ENCODE data around the gene BDKRB2.

Gene BDKRB2

DNA sequence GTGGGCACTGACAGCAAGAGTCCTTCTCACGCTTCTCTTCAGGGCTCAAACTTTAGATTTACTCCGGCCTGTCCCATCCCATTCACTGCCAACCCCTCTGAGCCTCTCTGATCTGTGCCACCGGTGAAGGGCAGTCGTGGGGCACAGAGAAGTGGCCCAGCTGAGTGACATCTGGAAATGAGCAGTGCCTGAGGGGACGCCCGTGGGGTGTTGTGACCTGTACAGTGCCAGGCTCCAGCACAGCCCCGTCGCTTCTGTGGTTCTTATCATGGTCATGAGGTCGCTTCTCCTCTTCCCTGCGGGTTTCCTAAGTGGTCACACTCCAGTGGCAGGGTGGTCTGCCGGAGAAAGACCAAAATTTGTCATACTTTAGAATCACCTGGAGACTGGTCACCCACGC is 4.1 kb downstream of the BDKRB2 start:
- H3K4me3 ChIP-seq (ENCODE audit: low read depth, low read length) = no peak overlapping the region
- no peak for DNase-seq (ENCODE audit: low read depth)
- in situ Hi-C loops (cut with HindIII; ENCODE audit: low sequenced_read_pairs) = no loop called here

DNA sequence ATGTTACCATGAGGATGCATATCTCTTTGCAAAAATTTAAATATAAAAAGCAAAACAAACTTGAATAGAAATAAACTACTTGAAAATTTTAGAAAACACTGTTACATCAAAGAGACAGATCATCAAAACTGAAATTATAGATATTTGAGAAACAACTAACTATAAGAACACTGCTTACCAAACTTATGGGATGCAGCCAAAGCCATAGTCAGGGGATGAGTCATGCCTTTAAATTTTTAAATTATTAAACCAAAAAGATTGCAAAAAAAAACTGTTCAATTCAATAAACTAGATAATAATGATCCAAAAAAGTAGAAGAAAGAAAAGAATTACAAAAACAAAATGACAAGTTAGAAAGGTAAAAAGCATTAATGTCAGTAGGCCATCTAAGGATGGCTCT is 7.5 kb downstream of the BDKRB2 start:
- TF ChIP-seq, protein P1, sequence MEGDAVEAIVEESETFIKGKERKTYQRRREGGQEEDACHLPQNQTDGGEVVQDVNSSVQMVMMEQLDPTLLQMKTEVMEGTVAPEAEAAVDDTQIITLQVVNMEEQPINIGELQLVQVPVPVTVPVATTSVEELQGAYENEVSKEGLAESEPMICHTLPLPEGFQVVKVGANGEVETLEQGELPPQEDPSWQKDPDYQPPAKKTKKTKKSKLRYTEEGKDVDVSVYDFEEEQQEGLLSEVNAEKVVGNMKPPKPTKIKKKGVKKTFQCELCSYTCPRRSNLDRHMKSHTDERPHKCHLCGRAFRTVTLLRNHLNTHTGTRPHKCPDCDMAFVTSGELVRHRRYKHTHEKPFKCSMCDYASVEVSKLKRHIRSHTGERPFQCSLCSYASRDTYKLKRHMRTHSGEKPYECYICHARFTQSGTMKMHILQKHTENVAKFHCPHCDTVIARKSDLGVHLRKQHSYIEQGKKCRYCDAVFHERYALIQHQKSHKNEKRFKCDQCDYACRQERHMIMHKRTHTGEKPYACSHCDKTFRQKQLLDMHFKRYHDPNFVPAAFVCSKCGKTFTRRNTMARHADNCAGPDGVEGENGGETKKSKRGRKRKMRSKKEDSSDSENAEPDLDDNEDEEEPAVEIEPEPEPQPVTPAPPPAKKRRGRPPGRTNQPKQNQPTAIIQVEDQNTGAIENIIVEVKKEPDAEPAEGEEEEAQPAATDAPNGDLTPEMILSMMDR (IDR thresholded peaks at IDR 0.05; ENCODE audit: low read depth, low read length, missing control alignments) = no peak
- in situ Hi-C loops (cut with HindIII; ENCODE audit: low sequenced_read_pairs) = no loop called here
- H3K4me3 ChIP-seq (ENCODE audit: low read depth, low read length) = no peak overlapping the region
- no peak for DNase-seq (ENCODE audit: low read depth)

More for the DNA sequence above, 4.1 kb downstream of the BDKRB2 start:
- TF ChIP-seq, protein P1 (IDR thresholded peaks at IDR 0.05; ENCODE audit: low read depth, low read length, missing control alignments) = no peak

DNA sequence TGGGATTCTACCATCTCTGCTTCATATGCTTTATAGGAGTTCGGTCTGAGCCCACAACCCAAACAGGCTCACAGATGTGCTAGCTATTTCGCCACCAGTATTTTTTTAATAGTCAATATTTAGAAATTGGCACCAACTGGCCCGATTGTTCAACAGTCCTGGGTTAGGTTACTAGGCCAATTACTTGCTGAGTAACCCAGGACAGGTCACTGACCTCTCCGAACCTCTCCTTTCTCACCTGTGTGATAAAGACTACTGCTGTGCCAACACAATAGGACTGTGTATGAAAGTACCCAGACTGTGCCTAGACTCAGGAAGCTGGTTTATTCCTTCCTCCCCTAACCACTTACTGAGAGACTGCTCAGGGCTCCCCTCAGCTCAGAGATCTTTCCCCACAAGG is 8.3 kb downstream of the BDKRB2 start:
- no peak for DNase-seq (ENCODE audit: low read depth)
- no peak overlapping the region for H3K4me3 ChIP-seq (ENCODE audit: low read depth, low read length)
- in situ Hi-C loops (cut with HindIII; ENCODE audit: low sequenced_read_pairs) = no loop called here
- TF ChIP-seq, protein P1 (IDR thresholded peaks at IDR 0.05; ENCODE audit: low read depth, low read length, missing control alignments) = no peak

DNA sequence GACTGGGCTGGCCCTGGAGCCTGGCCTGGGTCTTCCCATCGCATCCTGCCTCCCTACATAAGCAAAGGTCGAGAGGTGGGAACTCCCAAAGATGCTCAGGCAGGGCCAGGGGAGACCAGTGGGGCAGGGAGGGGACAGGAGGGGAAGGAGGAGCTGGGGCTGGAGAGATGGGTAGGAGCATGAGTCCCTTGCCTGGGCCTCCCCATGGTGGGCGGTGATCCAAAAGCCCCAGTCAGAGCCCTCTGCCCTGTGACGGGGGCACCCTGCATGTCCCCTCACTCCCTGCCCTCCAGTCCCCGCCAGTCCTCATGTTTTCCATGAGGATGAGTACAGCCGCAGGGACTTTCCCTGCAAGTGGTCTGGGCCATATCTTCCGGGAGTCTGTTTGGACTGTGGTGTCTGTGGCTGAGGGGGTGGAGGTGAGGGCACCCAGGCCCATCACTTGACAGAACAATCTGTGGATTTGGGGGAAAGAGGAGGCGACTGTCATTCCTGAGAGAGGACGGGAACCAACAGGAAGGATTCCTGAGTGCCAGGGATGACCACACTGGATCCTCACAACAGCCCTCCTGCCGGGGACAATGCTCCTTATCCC is 9.3 kb downstream of the BDKRB2 start:
- H3K4me3 ChIP-seq (ENCODE audit: low read depth, low read length) = no peak overlapping the region
- no peak for DNase-seq (ENCODE audit: low read depth)
- in situ Hi-C loops (cut with HindIII; ENCODE audit: low sequenced_read_pairs) = no loop called here
- TF ChIP-seq, protein P1 (IDR thresholded peaks at IDR 0.05; ENCODE audit: low read depth, low read length, missing control alignments) = no peak

DNA sequence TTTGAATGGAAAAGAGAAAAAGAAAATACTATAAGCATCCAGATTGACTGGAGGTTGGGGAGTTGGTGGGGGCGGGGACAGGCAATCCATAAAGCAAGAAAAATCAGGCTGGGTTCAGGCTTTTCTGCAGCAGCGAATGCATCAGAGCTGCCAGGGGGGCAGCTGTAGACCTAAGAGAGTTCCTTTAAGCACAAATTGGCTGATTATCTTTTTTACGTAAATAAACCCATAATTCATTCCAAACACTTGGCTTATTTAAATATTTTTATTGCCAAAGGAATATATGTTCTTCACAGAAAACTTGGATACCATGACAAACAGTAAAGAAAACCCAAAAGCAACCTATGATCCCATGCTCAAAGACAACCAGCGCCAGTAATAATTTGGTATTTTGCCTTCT is 10.2 kb downstream of the BDKRB2 start:
- in situ Hi-C loops (cut with HindIII; ENCODE audit: low sequenced_read_pairs) = no loop called here
- no peak overlapping the region for H3K4me3 ChIP-seq (ENCODE audit: low read depth, low read length)
- no peak for DNase-seq (ENCODE audit: low read depth)
- TF ChIP-seq, protein P1 (IDR thresholded peaks at IDR 0.05; ENCODE audit: low read depth, low read length, missing control alignments) = no peak

DNA sequence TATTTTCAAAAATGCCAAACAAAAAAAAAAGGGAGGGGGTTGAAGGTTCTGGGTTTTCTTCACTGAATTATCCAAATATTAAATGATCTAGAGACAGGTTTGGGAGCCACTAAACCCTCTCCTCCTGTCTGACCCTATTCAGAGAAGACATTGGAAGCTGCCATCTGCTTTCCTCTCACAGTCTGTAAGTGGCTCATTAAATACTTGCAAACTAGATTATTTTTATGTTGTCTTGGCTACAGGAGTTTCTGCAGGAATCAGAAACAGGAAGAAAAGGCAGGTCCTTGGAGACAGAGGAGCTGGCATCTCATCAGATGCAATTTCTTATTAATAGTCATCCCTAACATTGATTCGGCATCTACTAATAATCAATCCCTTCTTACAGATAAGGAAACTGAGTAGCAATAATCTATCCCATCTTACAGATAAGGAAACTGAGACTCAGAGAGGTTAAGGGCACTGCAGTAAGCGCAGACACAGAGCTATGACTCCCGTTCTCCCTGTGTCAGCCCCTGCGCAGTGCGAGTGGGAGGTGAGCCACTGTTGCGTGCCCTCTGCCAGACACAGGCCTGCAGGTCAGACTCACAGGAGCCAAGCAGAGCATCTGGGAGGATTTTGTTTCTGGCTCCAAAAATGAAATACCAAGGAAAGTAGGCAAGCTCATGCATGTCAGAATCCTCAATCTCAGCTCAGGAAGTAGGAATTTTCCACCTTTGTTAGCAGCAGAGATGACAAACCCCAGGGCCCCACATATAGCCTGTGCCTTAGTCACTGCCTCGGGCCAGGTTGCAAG is 11.0 kb downstream of the BDKRB2 start:
- H3K4me3 ChIP-seq (ENCODE audit: low read depth, low read length) = no peak overlapping the region
- DNase-seq (ENCODE audit: low read depth) = no peak
- in situ Hi-C loops (cut with HindIII; ENCODE audit: low sequenced_read_pairs) = no loop called here
- TF ChIP-seq, protein P1 (IDR thresholded peaks at IDR 0.05; ENCODE audit: low read depth, low read length, missing control alignments) = no peak

Measured in astrocyte of the cerebellum (primary cell).